OCI-LY7 (cell line): ENCODE results near the gene ZNF534. TPM values are rescaled to one million over a fixed set of nuclear protein-coding genes. Genes with fewer than 3 reads are reported as not detected.

Experiments used
- small RNA-seq: library from RNA; depleted of rRNA; stranded (forward); fragments of <200 nt; gene quantifications from one replicate; pipeline ENCODE3, GENCODE V24; 2014
- total RNA-seq, 2 experiments: library from RNA; depleted of rRNA in 1 of 2; stranded (reverse); fragments of >200 nt in 1 of 2; shearing (Covaris generic) in 1 of 2; gene quantifications; 2 replicates each; pipeline ENCODE4 v1.2.3, GENCODE V29; 2014 to 2022

Gene ZNF534
- total RNA-seq, 2 experiments from 2014 or later = not detected

Small RNAs within 50 kb of the gene (small RNA-seq; reads per million reads assigned to genes)
- not detected for gene AC010332.1

Other genes with a start within 250 kb of the ZNF534 start
- gene PPP2R1A, start 239.1 kb upstream of the ZNF534 start, total RNA-seq (2014; rRNA removed; shearing (Covaris generic)) = 117 and 154 TPM in 2 replicates
- gene PPP2R1A, start 239.1 kb upstream of the ZNF534 start, total RNA-seq (2022) = 207 and 208 TPM in 2 replicates
- gene ZNF766, start 159.6 kb upstream of the ZNF534 start, total RNA-seq (2014; rRNA removed; shearing (Covaris generic)) = 15.5 and 17.1 TPM in 2 replicates
- 15.8 and 26.4 TPM in 2 replicates for gene ZNF766, start 159.6 kb upstream of the ZNF534 start, total RNA-seq (2022)
- gene ZNF480, start 132.0 kb upstream of the ZNF534 start, total RNA-seq (2014; rRNA removed; shearing (Covaris generic)) = 9.3 and 12.0 TPM in 2 replicates
- 15.5 and 16.0 TPM in 2 replicates for gene ZNF480, start 132.0 kb upstream of the ZNF534 start, total RNA-seq (2022)
- 0.13 and 0.54 TPM in 2 replicates for gene ZNF610, start 92.9 kb upstream of the ZNF534 start, total RNA-seq (2014; rRNA removed; shearing (Covaris generic))
- 2.1 and 2.6 TPM in 2 replicates for gene ZNF610, start 92.9 kb upstream of the ZNF534 start, total RNA-seq (2022)
- 0.13 TPM in 1 of 2 replicates, not detected in the other for gene ZNF880, start 59.2 kb upstream of the ZNF534 start, total RNA-seq (2014; rRNA removed; shearing (Covaris generic))
- 1.0 and 1.2 TPM in 2 replicates for gene ZNF880, start 59.2 kb upstream of the ZNF534 start, total RNA-seq (2022)
- gene ZNF528, start 31.3 kb upstream of the ZNF534 start, total RNA-seq (2014; rRNA removed; shearing (Covaris generic)) = 0.57 TPM in 1 of 2 replicates, not detected in the other
- gene ZNF528, start 31.3 kb upstream of the ZNF534 start, total RNA-seq (2022) = 0.27 TPM in 1 of 2 replicates, not detected in the other
- gene ZNF578, start 24.4 kb downstream of the ZNF534 start, total RNA-seq (2014; rRNA removed; shearing (Covaris generic)) = not detected in 2 replicates
- gene ZNF578, start 24.4 kb downstream of the ZNF534 start, total RNA-seq (2022) = not detected in 2 replicates
- 26.9 and 46.6 TPM in 2 replicates for gene ZNF808, start 98.5 kb downstream of the ZNF534 start, total RNA-seq (2014; rRNA removed; shearing (Covaris generic))
- 29.2 and 33.7 TPM in 2 replicates for gene ZNF808, start 98.5 kb downstream of the ZNF534 start, total RNA-seq (2022)
- gene ZNF701, start 141.1 kb downstream of the ZNF534 start, total RNA-seq (2014; rRNA removed; shearing (Covaris generic)) = 18.0 and 18.1 TPM in 2 replicates
- gene ZNF701, start 141.1 kb downstream of the ZNF534 start, total RNA-seq (2022) = 25.5 and 28.3 TPM in 2 replicates
- 59.4 and 66.1 TPM in 2 replicates for gene ZNF83, start 209.2 kb downstream of the ZNF534 start, total RNA-seq (2014; rRNA removed; shearing (Covaris generic))
- 47.2 and 66.8 TPM in 2 replicates for gene ZNF83, start 209.2 kb downstream of the ZNF534 start, total RNA-seq (2022)